Endothelial cell of umbilical vein (primary cell): ENCODE results near the gene MRPL48. TPM values are rescaled to one million over a fixed set of nuclear protein-coding genes. Genes with fewer than 3 reads are reported as not detected.

ENCODE experiments used
- BruUV-seq: library from RNA; stranded (reverse); fragments of 400-500 nt; replicated peaks from 2 replicates; lab custom pipeline; 2021; lab: Mats Ljungman, UMichigan
- CTCF ChIA-PET: fragments of 300-600, 350-600 bp; sonication (Branson Sonifier 250); formaldehyde crosslinking; loops from one replicate; lab custom pipeline; 2021; ENCODE audit warnings: antibody characterized with exemption, inconsistent platforms; lab: Charles Lee
- POLR2A ChIA-PET: fragments of 300-600, 350-600 bp; sonication (Branson Sonifier 250); formaldehyde crosslinking; loops from one replicate; lab custom pipeline; 2021; ENCODE audit warnings: antibody characterized with exemption, inconsistent platforms; lab: Charles Lee
- DNase-seq: peaks from one replicate; pipeline ENCODE4 v3.0.0-alpha.2; 2011; ENCODE audit warnings: low read depth, low spot score
- FAIRE-seq: peaks from 2 replicates; lab custom pipeline; 2011; peaks lifted over from hg19 to GRCh38; lab: Jason Lieb, UNC
- H2AFZ ChIP-seq: 2 replicates; pipeline ENCODE4 v1.6.0; 2012; ENCODE audit warnings: low read depth, low read length, control low read depth, inconsistent platforms
- H3K27ac ChIP-seq: 2 replicates; pipeline ENCODE4 v1.5.1; 2011; ENCODE audit warnings: low read depth, mild to moderate bottlenecking, control low read depth, low read length, moderate library complexity; ENCODE audit not compliant: insufficient read depth
- H3K27me3 ChIP-seq, 2 experiments: 2 replicates each; pipeline versions ENCODE4 v1.6.0 to v1.6.1; 2011; ENCODE audit warnings: low read length in 2 of 2, mixed read lengths in 1 of 2; ENCODE audit not compliant: control insufficient read depth in 2 of 2, insufficient read depth in 2 of 2
- H3K36me3 ChIP-seq, 2 experiments: 2 replicates in 1 of 2; 3 replicates in 1 of 2; pipeline ENCODE4 v1.5.1; 2011; ENCODE audit warnings: low read length in 2 of 2, mild to moderate bottlenecking in 1 of 2, moderate library complexity in 1 of 2; ENCODE audit not compliant: control insufficient read depth in 2 of 2, insufficient read depth in 2 of 2; ENCODE audit errors: extremely low read depth in 1 of 2
- H3K4me1 ChIP-seq: 3 replicates; pipeline ENCODE4 v1.5.1; 2011; ENCODE audit warnings: mild to moderate bottlenecking, low read length; ENCODE audit not compliant: control insufficient read depth, insufficient read depth; ENCODE audit errors: extremely low read depth
- H3K4me2 ChIP-seq: 2 replicates; pipeline ENCODE4 v1.6.1; 2011; ENCODE audit warnings: low read length, control low read depth, mixed read lengths; ENCODE audit not compliant: insufficient read depth
- H3K4me3 ChIP-seq, 3 experiments: fragments of 200-600 bp in 1 of 3; sonication (generic), shearing (Covaris generic) in 1 of 3; replicated peaks in 1 of 3; 2 replicates each; pipeline ENCODE4 v1.5.1; 2011 to 2016; ENCODE audit warnings: control low read depth in 3 of 3, low read length in 3 of 3, mild to moderate bottlenecking in 2 of 3, inconsistent platforms in 1 of 3, low read depth in 1 of 3, moderate library complexity in 1 of 3; ENCODE audit not compliant: insufficient read depth in 1 of 3
- H3K79me2 ChIP-seq: 2 replicates; pipeline ENCODE4 v1.6.0; 2012; ENCODE audit warnings: low read length, inconsistent platforms; ENCODE audit not compliant: control insufficient read depth, insufficient read depth
- H3K9ac ChIP-seq: replicated peaks from 2 replicates; pipeline ENCODE3; 2011; ENCODE audit warnings: low read length, control low read depth; ENCODE audit not compliant: insufficient read depth; ENCODE audit errors: extremely low read depth
- H3K9me1 ChIP-seq: replicated peaks from 3 replicates; pipeline ENCODE4 v1.6.0; 2011; ENCODE audit warnings: mild to moderate bottlenecking, low read length; ENCODE audit not compliant: control insufficient read depth, insufficient read depth; ENCODE audit errors: extremely low read depth
- H3K9me3 ChIP-seq: replicated peaks from 2 replicates; pipeline ENCODE4 v1.5.1; 2012; ENCODE audit warnings: low read length, inconsistent platforms; ENCODE audit not compliant: control insufficient read depth, insufficient read depth
- H4K20me1 ChIP-seq: replicated peaks from 2 replicates; pipeline ENCODE3; 2011; ENCODE audit warnings: mild to moderate bottlenecking, low read length; ENCODE audit not compliant: control insufficient read depth, insufficient read depth; ENCODE audit errors: extremely low read depth
- CTCF ChIP-seq, 2 donors: IDR thresholded peaks; 1 replicate in 1 of 2; 2 replicates in 1 of 2; pipeline ENCODE4 v1.5.1; 2011; ENCODE audit warnings: low read length in 2 of 2, mild to moderate bottlenecking in 2 of 2, moderate library complexity in 2 of 2, control low read depth in 1 of 2, inconsistent platforms in 1 of 2, low read depth in 1 of 2; ENCODE audit not compliant: insufficient read depth in 1 of 2; ENCODE audit errors: extremely low read depth in 1 of 2
- EZH2 ChIP-seq: IDR thresholded peaks from 2 replicates; pipeline ENCODE4 v1.6.1; 2012; ENCODE audit warnings: borderline replicate concordance, low read depth, mild to moderate bottlenecking, moderate library complexity, low read length, inconsistent platforms; ENCODE audit not compliant: severe bottlenecking
- FOS ChIP-seq: IDR thresholded peaks from 2 replicates; pipeline ENCODE4 v1.6.1; 2011; ENCODE audit warnings: mild to moderate bottlenecking, low read length, moderate library complexity, borderline replicate concordance; ENCODE audit not compliant: insufficient read depth
- GATA2 ChIP-seq: IDR thresholded peaks from 2 replicates; pipeline ENCODE4 v1.7.0; 2011; ENCODE audit warnings: low read depth, mild to moderate bottlenecking, moderate library complexity, mixed read lengths, low read length; ENCODE audit not compliant: insufficient read length, insufficient read depth
- JUN ChIP-seq: IDR thresholded peaks from 2 replicates; pipeline ENCODE4 v1.6.1; 2011; ENCODE audit warnings: borderline replicate concordance, low read depth; ENCODE audit not compliant: insufficient read length, insufficient read depth
- MAX ChIP-seq: IDR thresholded peaks from 2 replicates; pipeline ENCODE4 v1.6.1; 2011; ENCODE audit not compliant: insufficient read depth, insufficient read length
- MYC ChIP-seq: IDR thresholded peaks from one replicate; pipeline ENCODE4 v1.6.1; 2011; ENCODE audit warnings: mild to moderate bottlenecking, low read depth, low read length
- POLR2A ChIP-seq: IDR thresholded peaks from 2 replicates; pipeline ENCODE4 v1.6.1; 2012; ENCODE audit warnings: low read depth, mild to moderate bottlenecking, control low read depth, low read length
- POLR2AphosphoS5 ChIP-seq: IDR thresholded peaks from 2 replicates; pipeline ENCODE4 v1.6.1; 2012; ENCODE audit warnings: low read depth, mild to moderate bottlenecking, control low read depth, low read length, moderate library complexity; ENCODE audit not compliant: insufficient read depth
- dilution Hi-C: fragments of 300-500 bp; cut with MboI; formaldehyde crosslinking; loops from one replicate; pipeline ENCODE4 v1.15.0; 2019; ENCODE audit warnings: low sequenced_read_pairs; ENCODE audit not compliant: extremely low pct_ligation_motif_present
- intact Hi-C: fragments of 100-400 bp; cut with micrococcal nuclease; formaldehyde crosslinking; loops from one replicate; pipeline ENCODE4 v1.10.0; 2022
- polyA plus RNA-seq, 4 experiments: library from polyadenylated mRNA; depleted of rRNA in 3 of 4; stranded (reverse) in 3 of 4; unstranded in 1 of 4; fragments of >200 nt; gene quantifications; 2 replicates each; pipeline versions ENCODE4 v1.2.1 to v1.2.3, GENCODE V29; 2011 to 2012; ENCODE audit warnings: missing spikeins in 1 of 4
- total RNA-seq: library from RNA; stranded (reverse); gene quantifications from 2 replicates; pipeline ENCODE4 v1.2.3, GENCODE V29; 2021

The MRPL48 gene
- total and polyA plus RNA-seq, 2 donors (not counting 3 experiments of a cell fraction or from before 2014, with no cell fraction given): 25.0 to 38.3 TPM

- Histone ChIP-seq H3K4me3 (peak overlapping the region in 1 of 3 experiments; percentile 89), H3K27ac (no peak overlapping the region), H3K4me2 (peak overlapping the region; percentile 98), H3K9ac (no peak overlapping the region), H3K27me3 (no peaks in the 10 kb centered on the region), H3K36me3 (peaks cover 0 to 5% of the 10 kb centered on the region in 2 experiments), H3K79me2 (peaks cover 72% of the 10 kb centered on the region), H3K9me3 (no peaks in the 10 kb centered on the region), H3K9me1 (no peaks in the 10 kb centered on the region), H3K4me1 (peaks cover 19% of the 10 kb centered on the region), H4K20me1 (peaks cover 23% of the 10 kb centered on the region), H2AFZ (no peak overlapping the region)
- peak; percentile 24 for FAIRE-seq
- ChIA-PET POLR2A (no interaction called here), CTCF (no interaction called here)
- dilution Hi-C loops: no loop called here
- intact Hi-C loops: no loop called here
- DNase-seq: no peak
- TF ChIP-seq CTCF (IDR thresholded peaks at IDR 0.05; ENCODE audit: extremely low read depth in 1 of 2, insufficient read depth in 1 of 2, low read depth in 1 of 2, low read length in 2 of 2): no peak
- TF ChIP-seq MAX: no peak
- no peak for TF ChIP-seq POLR2AphosphoS5
- TF ChIP-seq MYC: no peak
- TF ChIP-seq POLR2A: no peak
- no peak for TF ChIP-seq GATA2
- no peak for TF ChIP-seq JUN
- TF ChIP-seq EZH2: no peak
- no peak for TF ChIP-seq FOS
- BruUV-seq: no TSS peak
Observed at GRCh38 chr11:73758451-73758850, 29.2 kb upstream of the MRPL48 start.
